ENCODE results near the gene CHST9. TPM values are rescaled to one million over a fixed set of nuclear protein-coding genes. Genes with fewer than 3 reads are reported as not detected.
A peak's percentile ranks its signal among the peaks of the same experiment; 100 is the strongest.

CHST9 gene
- total and polyA plus RNA-seq, 10 donors = 0.87 to 23.9 (median 8.4) TPM

GRCh38 chr18:26963292-26963691 lies 221.8 kb downstream of the CHST9 start:
- TF ChIP-seq POLR2AphosphoS5 (IDR thresholded peaks at IDR 0.05) = no peak
- no peak for TF ChIP-seq CTCF (IDR thresholded peaks at IDR 0.05 in 8 of 11, conservative IDR thresholded peaks at IDR 0.05 in 3 of 11)
- TF ChIP-seq POLR2A (IDR thresholded peaks at IDR 0.05) = no peak
- H3K27ac ChIP-seq = no peak overlapping the region
- no peaks in the 10 kb centered on the region for H3K36me3 ChIP-seq
- H3K4me3 ChIP-seq = no peak overlapping the region
- H3K27me3 ChIP-seq (replicated peaks in 1 of 7) = no peaks in the 10 kb centered on the region
- no peaks in the 10 kb centered on the region for H3K9me3 ChIP-seq
- DNase-seq = no peak
- no peaks in the 10 kb centered on the region for H3K4me1 ChIP-seq
- intact Hi-C loops (cut with DNase I; ENCODE audit: low total_unique reads) = no loop called here
- WGBS, 5 donors = 61 to 69% (median 67%) methylated on average over 3 of the region's 3 CpGs

GRCh38 chr18:26961839-26962238 lies 223.3 kb downstream of the CHST9 start:
- no peaks in the 10 kb centered on the region for H3K4me1 ChIP-seq
- 89 to 97% (median 96%) methylated on average over 3 of the region's 3 CpGs for WGBS, 5 donors
- H3K36me3 ChIP-seq = no peaks in the 10 kb centered on the region
- H3K9me3 ChIP-seq = no peaks in the 10 kb centered on the region
- no peak for TF ChIP-seq CTCF (IDR thresholded peaks at IDR 0.05 in 8 of 11, conservative IDR thresholded peaks at IDR 0.05 in 3 of 11)
- TF ChIP-seq POLR2AphosphoS5 (IDR thresholded peaks at IDR 0.05) = no peak
- no peak for TF ChIP-seq POLR2A (IDR thresholded peaks at IDR 0.05)
- H3K27me3 ChIP-seq (replicated peaks in 1 of 7) = no peaks in the 10 kb centered on the region
- H3K27ac ChIP-seq = no peak overlapping the region
- DNase-seq = no peak
- no peak overlapping the region for H3K4me3 ChIP-seq
- intact Hi-C loops (cut with DNase I; ENCODE audit: low total_unique reads) = no loop called here

- Histone ChIP-seq H3K27ac (no peak overlapping the region), H3K36me3 (no peaks in the 10 kb centered on the region), H3K4me1 (peaks cover 0 to 4% (median 0%) of the 10 kb centered on the region in 6 donors), H3K4me3 (no peak overlapping the region), H3K9me3 (no peaks in the 10 kb centered on the region), H3K27me3 (replicated peaks in 1 of 7) (no peaks in the 10 kb centered on the region)
- no peak for TF ChIP-seq POLR2AphosphoS5 (IDR thresholded peaks at IDR 0.05)
- TF ChIP-seq CTCF (IDR thresholded peaks at IDR 0.05 in 8 of 11, conservative IDR thresholded peaks at IDR 0.05 in 3 of 11) = no peak
- no peak for TF ChIP-seq POLR2A (IDR thresholded peaks at IDR 0.05)
- intact Hi-C loops (cut with DNase I; ENCODE audit: low total_unique reads) = no loop called here
- 48 to 56% (median 51%) methylated on average over 4 of the region's 4 CpGs for WGBS, 5 donors
- DNase-seq = no peak
These were observed 224.2 kb downstream of the CHST9 start for GRCh38 chr18:26960911-26961310.

- Histone ChIP-seq H3K9me3 (no peaks in the 10 kb centered on the region), H3K27me3 (replicated peaks in 1 of 7) (no peaks in the 10 kb centered on the region), H3K4me1 (peaks cover 0 to 4% (median 0%) of the 10 kb centered on the region in 6 donors), H3K4me3 (peak overlapping the region in 1 of 8 donors; percentile 17), H3K27ac (no peak overlapping the region), H3K36me3 (no peaks in the 10 kb centered on the region)
- intact Hi-C loops (cut with DNase I; ENCODE audit: low total_unique reads) = no loop called here
- TF ChIP-seq POLR2AphosphoS5 (IDR thresholded peaks at IDR 0.05) = no peak
- TF ChIP-seq POLR2A (IDR thresholded peaks at IDR 0.05) = no peak
- no peak for TF ChIP-seq CTCF (IDR thresholded peaks at IDR 0.05 in 8 of 11, conservative IDR thresholded peaks at IDR 0.05 in 3 of 11)
- no peak for DNase-seq
- 24 to 33% (median 28%) methylated on average over 4 of the region's 4 CpGs for WGBS, 5 donors
These were observed 228.2 kb downstream of the CHST9 start for GRCh38 chr18:26956863-26957262.
